H1 (cell line): ENCODE measurements around the gene AP3S1. TPM values are rescaled to one million over a fixed set of nuclear protein-coding genes. Genes with fewer than 3 reads are reported as not detected.
"Not testable (repeated sequence)": the region's sequence is repeated elsewhere in the genome, so short reads cannot be mapped to it uniquely, and the experiment has no call there.

Source experiments
- CTCF ChIA-PET: fragments of 300-600 bp; sonication (Branson Sonifier 250); formaldehyde crosslinking; loops from one replicate; lab custom pipeline; 2021; ENCODE audit not compliant: partially characterized antibody; lab: Charles Lee
- POLR2A ChIA-PET: fragments of 300-600 bp; sonication (Branson Sonifier 250); formaldehyde crosslinking; loops from one replicate; lab custom pipeline; 2021; ENCODE audit warnings: inconsistent platforms; ENCODE audit not compliant: partially characterized antibody; lab: Charles Lee
- DNase-seq, 2 experiments: peaks; one replicate each; pipeline versions ENCODE4 v3.0.0 to v3.0.0-alpha.2; 2010 to 2022; ENCODE audit warnings: low spot score in 2 of 2, low read depth in 1 of 2, mixed read lengths in 1 of 2
- FAIRE-seq: peaks from 2 replicates; lab custom pipeline; 2011; peaks lifted over from hg19 to GRCh38; lab: Jason Lieb, UNC
- H2AFZ ChIP-seq: 2 replicates; pipeline ENCODE4 v1.8.1; 2012; ENCODE audit warnings: low read length, inconsistent platforms
- H2AK5ac ChIP-seq: 2 replicates; pipeline ENCODE4 v1.6.1; 2013; ENCODE audit warnings: low read depth, low read length
- H2BK120ac ChIP-seq: replicated peaks from 2 replicates; pipeline ENCODE3; 2013; ENCODE audit warnings: low read depth, low read length, inconsistent platforms
- H2BK12ac ChIP-seq: 2 replicates; pipeline ENCODE4 v1.6.1; 2013; ENCODE audit warnings: low read depth, low read length
- H2BK15ac ChIP-seq: 2 replicates; pipeline ENCODE4 v1.6.1; 2013; ENCODE audit warnings: low read length
- H2BK20ac ChIP-seq: 2 replicates; pipeline ENCODE4 v1.6.1; 2013; ENCODE audit warnings: low read length
- H2BK5ac ChIP-seq: 2 replicates; pipeline ENCODE4 v1.6.1; 2013; ENCODE audit warnings: low read depth, low read length
- H3K14ac ChIP-seq: 2 replicates; pipeline ENCODE4 v1.6.1; 2013; ENCODE audit warnings: inconsistent platforms; ENCODE audit not compliant: insufficient read length
- H3K18ac ChIP-seq: 2 replicates; pipeline ENCODE4 v1.6.1; 2013; ENCODE audit warnings: low read length; ENCODE audit errors: extremely low read depth
- H3K23ac ChIP-seq: 2 replicates; pipeline ENCODE4 v1.6.1; 2013; ENCODE audit warnings: inconsistent platforms; ENCODE audit not compliant: insufficient read length
- H3K23me2 ChIP-seq: 2 replicates; pipeline ENCODE4 v1.6.1; 2013; ENCODE audit warnings: low read depth, low read length
- H3K27ac ChIP-seq: 2 replicates; pipeline ENCODE4 v1.6.1; 2011; ENCODE audit warnings: low read depth, low read length, inconsistent platforms
- H3K27me3 ChIP-seq, 4 experiments: replicated peaks in 1 of 4; 1 replicate in 1 of 4; 2 replicates in 3 of 4; pipeline versions ENCODE4 v1.6.1 to v1.8.1; 2011 to 2013; ENCODE audit warnings: low read length in 3 of 4, mild to moderate bottlenecking in 3 of 4, inconsistent platforms in 2 of 4, mixed read lengths in 2 of 4, moderate library complexity in 1 of 4; ENCODE audit not compliant: control insufficient read depth in 3 of 4, insufficient read depth in 3 of 4; ENCODE audit errors: extremely low read depth in 1 of 4
- H3K36me3 ChIP-seq, 4 experiments: 2 replicates each; pipeline versions ENCODE4 v1.6.1 to v1.8.1; 2011 to 2013; ENCODE audit warnings: mild to moderate bottlenecking in 4 of 4, low read length in 3 of 4, moderate library complexity in 2 of 4, control low read depth in 1 of 4, inconsistent platforms in 1 of 4; ENCODE audit not compliant: insufficient read depth in 4 of 4, control insufficient read depth in 2 of 4
- H3K4ac ChIP-seq: replicated peaks from 2 replicates; pipeline ENCODE3; 2013; ENCODE audit warnings: low read length, low read depth, mixed read lengths, inconsistent platforms; ENCODE audit not compliant: insufficient read length
- H3K4me1 ChIP-seq, 4 experiments: replicated peaks in 1 of 4; 1 replicate in 1 of 4; 2 replicates in 3 of 4; pipeline versions ENCODE4 v1.6.1 to v1.8.1; 2011 to 2013; ENCODE audit warnings: low read length in 3 of 4, inconsistent platforms in 2 of 4, mixed read lengths in 1 of 4; ENCODE audit not compliant: insufficient read depth in 4 of 4, control insufficient read depth in 3 of 4
- H3K4me2 ChIP-seq, 2 experiments: 2 replicates each; pipeline versions ENCODE4 v1.6.1 to v1.8.1; 2011 to 2013; ENCODE audit warnings: low read depth in 2 of 2, low read length in 2 of 2, control low read depth in 1 of 2, inconsistent platforms in 1 of 2, mild to moderate bottlenecking in 1 of 2; ENCODE audit not compliant: insufficient read depth in 1 of 2
- H3K4me3 ChIP-seq, 4 experiments: fragments of 200-600, 300-600 bp in 1 of 4; sonication (generic), shearing (Covaris generic), sonication (Bioruptor Twin) in 1 of 4; 2 replicates each; pipeline versions ENCODE4 v1.5.1 to v1.8.1; 2011 to 2016; ENCODE audit warnings: low read length in 4 of 4, low read depth in 3 of 4, control low read depth in 2 of 4, inconsistent platforms in 2 of 4, mild to moderate bottlenecking in 2 of 4, mixed read lengths in 1 of 4, moderate library complexity in 1 of 4; ENCODE audit not compliant: insufficient read depth in 2 of 4; ENCODE audit errors: extremely low read depth in 1 of 4
- H3K56ac ChIP-seq: replicated peaks from 2 replicates; pipeline ENCODE3; 2013; ENCODE audit warnings: low read depth, mild to moderate bottlenecking, mixed read lengths, low read length, inconsistent platforms; ENCODE audit not compliant: insufficient read length
- H3K79me1 ChIP-seq: 2 replicates; pipeline ENCODE4 v1.6.1; 2013; ENCODE audit warnings: low read depth, low read length, control low read depth
- H3K79me2 ChIP-seq, 2 experiments: 2 replicates each; pipeline versions ENCODE4 v1.6.1 to v1.8.1; 2012 to 2013; ENCODE audit warnings: low read length in 2 of 2, mild to moderate bottlenecking in 2 of 2, inconsistent platforms in 1 of 2; ENCODE audit not compliant: insufficient read depth in 2 of 2, control insufficient read depth in 1 of 2
- H3K9ac ChIP-seq, 4 experiments: replicated peaks in 1 of 4; 1 replicate in 1 of 4; 2 replicates in 3 of 4; pipeline versions ENCODE4 v1.6.1 to v1.8.1; 2011 to 2013; ENCODE audit warnings: low read depth in 3 of 4, low read length in 3 of 4, control low read depth in 2 of 4, mild to moderate bottlenecking in 2 of 4, moderate library complexity in 2 of 4, inconsistent platforms in 1 of 4; ENCODE audit errors: extremely low read depth in 1 of 4
- H3K9me3 ChIP-seq, 2 experiments: 2 replicates each; pipeline versions ENCODE4 v1.6.1 to v1.8.1; 2012 to 2013; ENCODE audit warnings: mild to moderate bottlenecking in 2 of 2, moderate library complexity in 2 of 2, control low read depth in 1 of 2, inconsistent platforms in 1 of 2, low read depth in 1 of 2, low read length in 1 of 2, mixed read lengths in 1 of 2; ENCODE audit not compliant: insufficient read depth in 2 of 2
- H4K20me1 ChIP-seq, 2 experiments: replicated peaks in 1 of 2; 2 replicates each; pipeline versions ENCODE3 to v1.8.1; 2011 to 2013; ENCODE audit warnings: inconsistent platforms in 2 of 2, low read length in 2 of 2, mild to moderate bottlenecking in 1 of 2; ENCODE audit not compliant: insufficient read depth in 2 of 2, control insufficient read depth in 1 of 2
- H4K5ac ChIP-seq: 2 replicates; pipeline ENCODE4 v1.6.1; 2013; ENCODE audit warnings: low read length, low read depth, mixed read lengths, inconsistent platforms; ENCODE audit not compliant: insufficient read length
- H4K8ac ChIP-seq: 2 replicates; pipeline ENCODE4 v1.8.0; 2013; ENCODE audit warnings: mild to moderate bottlenecking, moderate library complexity, low read length, inconsistent platforms; ENCODE audit not compliant: insufficient read depth; ENCODE audit errors: extremely low read depth
- H4K91ac ChIP-seq: replicated peaks from 2 replicates; pipeline ENCODE3; 2013; ENCODE audit warnings: low read length, mixed read lengths, inconsistent platforms; ENCODE audit not compliant: insufficient read length
- CEBPB ChIP-seq: IDR thresholded peaks from 2 replicates; pipeline ENCODE4 v1.6.1; 2012; ENCODE audit warnings: low read depth, low read length
- WGBS, 2 experiments: shearing (Covaris generic) in 1 of 2; methylation state at CpG; one replicate each; pipeline versions ENCODE4 v1.1.6 to v1.1.7; 2013 to 2015; ENCODE audit warnings: low lambda C conversion rate in 2 of 2, mixed read lengths in 2 of 2, inconsistent platforms in 1 of 2, low coverage in 1 of 2, missing lambda C conversion rate in 1 of 2; ENCODE audit not compliant: insufficient replicate concordance in 2 of 2, insufficient coverage in 1 of 2, insufficient read length in 1 of 2; ENCODE audit errors: extremely low coverage in 1 of 2, missing lambda C conversion rate in 1 of 2; 5-methylcytosine and 5-hydroxymethylcytosine counted together
- polyA plus RNA-seq, 7 experiments: library from polyadenylated mRNA; depleted of rRNA in 3 of 7; stranded (reverse) in 5 of 7; unstranded in 2 of 7; fragments of >200 nt in 5 of 7; fragments of 200-250 nt in 2 of 7; gene quantifications; 1 replicate in 5 of 7; 2 replicates in 1 of 7; 4 replicates in 1 of 7; pipeline versions ENCODE4 v1.2.1 to v1.2.3, GENCODE V29; 2011 to 2013; ENCODE audit warnings: missing spikeins in 2 of 7, mixed read lengths in 2 of 7
- total RNA-seq: library from RNA; stranded (reverse); fragmentation: NEBNext Ultra II Directional; extraction: Animal tissue kit (Norgen Biotek cat#: 25700); gene quantifications from 2 replicates; pipeline ENCODE4 v1.2.1, GENCODE V29; 2021

AP3S1 gene
- total and polyA plus RNA-seq, 2 of the 8 experiments (the other 6 are each of a cell fraction or from before 2014, with no cell fraction given): 26.6 to 72.7 TPM

GRCh38 chr5:115913623-115914400 lies 72.1 kb downstream of the AP3S1 start:
- FAIRE-seq: peak; percentile 97
- POLR2A ChIA-PET: not testable (repeated sequence)

More at GRCh38 chr5:115913623-115914400, 72.1 kb downstream of the AP3S1 start:
- H2AK5ac ChIP-seq, H3K27ac ChIP-seq, H4K5ac ChIP-seq, H3K18ac ChIP-seq, H3K4me2 ChIP-seq, H3K9ac ChIP-seq, H2BK12ac ChIP-seq, H3K4me3 ChIP-seq, H2BK5ac ChIP-seq, H2BK15ac ChIP-seq, H2AFZ ChIP-seq, H4K8ac ChIP-seq, H3K79me1 ChIP-seq, H3K23me2 ChIP-seq, H3K9me3 ChIP-seq, H3K79me2 ChIP-seq, H2BK120ac ChIP-seq, H3K23ac ChIP-seq, H3K4me1 ChIP-seq, H3K27me3 ChIP-seq, H2BK20ac ChIP-seq, H3K36me3 ChIP-seq, H3K14ac ChIP-seq, H3K4ac ChIP-seq, H4K91ac ChIP-seq, H4K20me1 ChIP-seq, H3K56ac ChIP-seq, DNase-seq: not testable (repeated sequence)
- 92% methylated on average over 5 of the region's 5 CpGs; no CpG with 5 or more reads in 1 of the 2 experiments for WGBS, 2 experiments
- CTCF ChIA-PET: interaction anchor here (0.6 kb wide), 1 partner anchor 1889 kb away, joined by 4 read pairs; no protein-coding TSS in a partner anchor
- peak; percentile 90 for TF ChIP-seq CEBPB
